ENCODE data around the gene LCN2.
A peak's percentile ranks its signal among the peaks of the same experiment; 100 is the strongest.
"Not testable (repeated sequence)": the region's sequence is repeated elsewhere in the genome, so short reads cannot be mapped to it uniquely, and the experiment has no call there.

Gene LCN2

DNA sequence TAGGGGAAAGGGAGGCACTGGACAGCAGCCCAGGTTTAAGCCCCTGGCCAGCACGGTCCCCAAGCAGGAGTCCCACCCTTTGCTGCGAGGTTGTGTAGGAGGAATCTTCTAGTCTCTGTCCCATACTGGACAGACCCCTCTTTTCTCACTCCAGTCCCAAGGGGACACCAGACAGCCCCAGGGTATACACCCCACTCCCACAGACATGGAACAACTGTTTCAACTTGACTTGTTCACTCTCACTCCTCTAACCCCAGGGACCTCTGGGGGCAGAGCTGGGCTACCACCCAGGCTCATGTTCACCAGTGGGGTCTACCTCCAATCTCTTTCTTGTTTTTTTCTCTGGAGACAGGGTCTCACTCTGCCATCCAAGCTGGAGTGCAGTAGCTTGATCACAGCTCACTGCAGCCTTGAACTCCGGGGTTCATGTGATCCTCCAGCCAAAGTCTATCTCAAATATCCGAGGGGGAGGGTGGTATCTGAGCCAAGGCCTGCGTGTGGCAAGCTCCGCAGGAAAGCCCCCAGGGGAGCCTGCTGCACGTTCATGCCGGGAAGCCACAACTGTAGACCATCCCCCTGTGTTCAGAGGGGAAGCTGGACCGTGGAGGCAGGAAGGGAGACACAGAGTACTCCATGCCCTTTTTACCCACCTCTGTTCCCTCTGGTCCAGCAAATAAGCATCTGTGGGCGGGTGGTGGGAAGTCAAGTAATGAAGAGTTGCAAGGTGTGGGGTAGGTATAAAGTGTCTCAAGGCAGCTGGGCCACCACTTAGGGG lies 23.5 kb upstream of the LCN2 start:
- no peak for TF ChIP-seq FOXM1 (IDR thresholded peaks at IDR 0.05; ENCODE audit: borderline replicate concordance)
- TF ChIP-seq BHLHE40 (IDR thresholded peaks at IDR 0.05; ENCODE audit: borderline replicate concordance): no peak
- no peak for TF ChIP-seq ELF4 (IDR thresholded peaks at IDR 0.05)
- TF ChIP-seq HDGF (IDR thresholded peaks at IDR 0.05; ENCODE audit: borderline replicate concordance): no peak
- no peak for TF ChIP-seq ARNT (IDR thresholded peaks at IDR 0.05)
- TF ChIP-seq LEF1 (IDR thresholded peaks at IDR 0.05; ENCODE audit: borderline replicate concordance): no peak
- TF ChIP-seq PKNOX1 (IDR thresholded peaks at IDR 0.05): no peak
- TF ChIP-seq NFRKB (IDR thresholded peaks at IDR 0.05): no peak
- no peak for TF ChIP-seq FOXA1 (IDR thresholded peaks at IDR 0.05)
- no peak for TF ChIP-seq CTBP1 (IDR thresholded peaks at IDR 0.05; ENCODE audit: borderline replicate concordance)
- TF ChIP-seq ZNF384 (IDR thresholded peaks at IDR 0.05): no peak
- TF ChIP-seq SP1 (IDR thresholded peaks at IDR 0.05): no peak
- POLR2A ChIA-PET: interaction anchor here (0.7 to 2.2 kb wide), 3 partner anchors 34 to 65 kb away, joined by 3 to 10 read pairs (median 3); partner anchors contain the start of gene NAIF1
- CTCF ChIA-PET: interaction anchor here (1.0 to 1.7 kb wide), 9 partner anchors 7 to 129 kb away, joined by 3 to 11 read pairs (median 3); no protein-coding TSS in a partner anchor
- no peak for DNase-seq (ENCODE audit: extremely low spot score)

GRCh38 chr9:128127568-128127989 lies 21.7 kb upstream of the LCN2 start, which contains the start of gene PTGES2:
PTGES2 (minus strand) TSS chr9:128127729; CDS start chr9:128127717, 12 bp downstream.
- CTCF ChIA-PET: no interaction called here
- peak; percentile 75 for DNase-seq (ENCODE audit: extremely low spot score)
- POLR2A ChIA-PET: interaction anchor here (0.7 kb wide), 1 partner anchor 60 kb away, joined by 3 read pairs; the partner anchor contains the start of gene NAIF1
- TF ChIP-seq FOXM1 (IDR thresholded peaks at IDR 0.05; ENCODE audit: borderline replicate concordance): peak; percentile 39; the same call in 1 of the 2 replicates
- no peak for TF ChIP-seq ELF4 (IDR thresholded peaks at IDR 0.05)
- TF ChIP-seq ZNF384 (IDR thresholded peaks at IDR 0.05): no peak
- peak; percentile 99 for TF ChIP-seq ARNT (IDR thresholded peaks at IDR 0.05)

- ChIA-PET POLR2A (interaction anchor here (0.6 to 1.3 kb wide), 3 partner anchors 31 to 213 kb away, joined by 3 read pairs; partner anchors contain the start of gene NAIF1), CTCF (interaction anchor here (1.4 kb wide), 1 partner anchor 11 kb away, joined by 6 read pairs; no protein-coding TSS in a partner anchor)
- DNase-seq (ENCODE audit: extremely low spot score): peak; percentile 90
- TF ChIP-seq ARNT (IDR thresholded peaks at IDR 0.05) (no peak), NFRKB (IDR thresholded peaks at IDR 0.05) (no peak), SP1 (IDR thresholded peaks at IDR 0.05) (no peak), TARDBP (IDR thresholded peaks at IDR 0.05) (no peak), FOXM1 (IDR thresholded peaks at IDR 0.05; ENCODE audit: borderline replicate concordance) (0 out of 2 replicates have a peak, but pooled peaks have one; percentile 9), FOXK2 (IDR thresholded peaks at IDR 0.05) (no peak), CTBP1 (IDR thresholded peaks at IDR 0.05; ENCODE audit: borderline replicate concordance) (no peak), LEF1 (IDR thresholded peaks at IDR 0.05; ENCODE audit: borderline replicate concordance) (no peak), ZNF384 (IDR thresholded peaks at IDR 0.05) (no peak), FOXA1 (IDR thresholded peaks at IDR 0.05) (no peak), SUZ12 (IDR thresholded peaks at IDR 0.05) (no peak), PKNOX1 (IDR thresholded peaks at IDR 0.05) (no peak), ELF4 (IDR thresholded peaks at IDR 0.05) (no peak), BHLHE40 (IDR thresholded peaks at IDR 0.05; ENCODE audit: borderline replicate concordance) (no peak), L3MBTL2 (conservative IDR thresholded peaks at IDR 0.05) (peak; percentile 95), HDGF (IDR thresholded peaks at IDR 0.05; ENCODE audit: borderline replicate concordance) (no peak)
These were observed 21.0 kb upstream of the LCN2 start for GRCh38 chr9:128127990-128128835.

GRCh38 chr9:128128836-128129590 lies 20.2 kb upstream of the LCN2 start:
- ChIA-PET CTCF (interaction anchor here (1.4 kb wide), 1 partner anchor 11 kb away, joined by 6 read pairs; no protein-coding TSS in a partner anchor), POLR2A (interaction anchor here (1.3 kb wide), 1 partner anchor 212 kb away, joined by 3 read pairs; no protein-coding TSS in a partner anchor)
- TF ChIP-seq ELF4 (IDR thresholded peaks at IDR 0.05) (no peak), BHLHE40 (IDR thresholded peaks at IDR 0.05; ENCODE audit: borderline replicate concordance) (no peak), FOXA1 (IDR thresholded peaks at IDR 0.05) (no peak), SP1 (IDR thresholded peaks at IDR 0.05) (no peak), SUZ12 (IDR thresholded peaks at IDR 0.05) (no peak), HDGF (IDR thresholded peaks at IDR 0.05; ENCODE audit: borderline replicate concordance) (no peak), FOXM1 (IDR thresholded peaks at IDR 0.05; ENCODE audit: borderline replicate concordance) (no peak), ZNF384 (IDR thresholded peaks at IDR 0.05) (no peak), TARDBP (IDR thresholded peaks at IDR 0.05) (no peak), NFRKB (IDR thresholded peaks at IDR 0.05) (no peak), FOXK2 (IDR thresholded peaks at IDR 0.05) (no peak), ARNT (IDR thresholded peaks at IDR 0.05) (no peak), CTBP1 (IDR thresholded peaks at IDR 0.05; ENCODE audit: borderline replicate concordance) (no peak), L3MBTL2 (conservative IDR thresholded peaks at IDR 0.05) (no peak), LEF1 (IDR thresholded peaks at IDR 0.05; ENCODE audit: borderline replicate concordance) (no peak), PKNOX1 (IDR thresholded peaks at IDR 0.05) (no peak)
- no peak for DNase-seq (ENCODE audit: extremely low spot score)

DNA sequence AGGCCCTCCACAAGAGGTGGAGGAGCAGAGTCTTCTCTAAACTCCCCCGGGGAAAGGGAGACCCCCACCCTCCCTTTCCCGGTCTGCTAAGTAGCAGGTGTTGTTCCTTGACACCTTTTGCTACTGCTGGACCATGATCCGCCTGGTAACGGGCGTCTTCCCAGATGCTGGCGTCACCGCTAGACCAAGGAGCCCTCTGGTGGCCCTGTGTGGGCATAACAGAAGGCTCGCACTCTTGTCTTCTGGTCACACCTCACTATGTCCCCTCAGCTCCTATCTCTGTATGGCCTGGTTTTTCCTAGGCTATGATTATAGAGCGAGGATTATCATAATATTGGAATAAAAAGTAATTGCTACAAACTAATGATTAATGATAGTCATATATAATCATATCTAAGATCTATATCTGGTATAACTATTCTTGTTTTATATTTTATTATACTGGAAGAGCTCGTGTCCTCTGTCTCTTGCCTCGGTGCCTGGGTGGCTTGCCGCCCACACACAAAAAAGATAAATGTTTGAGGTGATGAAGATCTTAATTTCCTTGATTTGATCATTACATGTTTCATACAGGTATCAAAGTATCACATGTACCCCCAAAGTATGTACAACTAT lies 19.2 kb upstream of the LCN2 start:
- POLR2A ChIA-PET; DNase-seq (ENCODE audit: extremely low spot score); CTCF ChIA-PET: not testable (repeated sequence)

DNA sequence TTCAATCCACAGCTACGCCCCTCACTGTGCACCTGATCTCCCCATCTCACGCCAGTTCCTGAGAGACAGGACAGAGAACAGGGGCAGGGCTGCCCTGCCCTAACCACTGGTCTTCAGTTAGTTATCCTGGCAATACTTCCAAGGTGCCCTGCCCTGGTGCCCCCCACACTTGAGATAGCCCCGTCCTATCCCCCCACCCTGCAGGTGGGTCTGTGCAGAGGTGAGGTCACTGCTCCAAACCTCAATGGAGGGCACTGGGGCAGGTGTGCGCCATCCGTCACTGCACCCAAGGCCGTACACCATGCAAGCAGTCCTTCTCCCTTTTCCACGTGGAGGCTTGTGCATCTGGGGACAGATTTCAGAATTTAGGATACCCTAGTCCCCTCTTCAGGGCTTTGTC lies 18.6 kb upstream of the LCN2 start:
- CTCF ChIA-PET; DNase-seq (ENCODE audit: extremely low spot score); POLR2A ChIA-PET: not testable (repeated sequence)

DNA sequence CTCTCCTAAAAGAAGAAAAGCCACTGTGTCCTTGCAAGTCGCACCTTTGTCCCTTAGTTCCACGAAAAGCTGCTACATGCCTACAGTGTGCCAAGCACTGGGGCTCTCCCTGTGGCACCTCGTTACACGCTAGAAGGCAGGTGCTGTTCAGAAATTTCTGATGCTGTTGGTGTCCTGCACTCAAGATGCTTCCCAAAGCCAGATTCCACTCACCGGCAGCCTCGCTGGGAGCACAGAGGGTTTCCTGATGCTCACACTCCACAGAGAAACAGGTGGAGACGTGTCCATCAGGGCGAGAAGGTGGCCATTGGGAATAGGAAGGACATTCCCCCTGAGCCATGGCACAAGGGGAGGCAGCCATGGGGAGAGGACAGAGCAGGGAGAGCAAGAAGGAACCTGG lies 17.9 kb upstream of the LCN2 start:
- CTCF ChIA-PET; DNase-seq (ENCODE audit: extremely low spot score); POLR2A ChIA-PET: not testable (repeated sequence)

DNA sequence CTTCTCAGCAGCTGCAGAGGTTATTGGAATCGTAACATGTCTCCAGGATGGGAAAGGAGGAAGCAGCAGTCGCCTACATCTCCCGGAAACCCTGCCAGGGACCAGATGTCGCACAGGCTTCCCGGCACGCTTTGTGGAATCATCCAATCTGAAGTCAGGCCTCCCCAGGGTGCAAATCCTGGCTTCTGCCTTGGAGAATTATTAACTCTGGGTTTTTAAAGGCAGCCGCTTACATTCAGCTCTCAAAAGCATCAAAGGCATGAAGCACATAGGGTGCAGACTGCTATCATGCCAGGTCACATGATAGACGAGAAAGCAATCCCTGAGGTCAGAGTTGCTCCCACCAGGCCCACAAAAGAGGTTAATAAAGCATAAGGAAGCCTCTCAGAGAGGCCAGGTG lies 17.1 kb upstream of the LCN2 start:
- CTCF ChIA-PET; DNase-seq (ENCODE audit: extremely low spot score): not testable (repeated sequence)

DNA sequence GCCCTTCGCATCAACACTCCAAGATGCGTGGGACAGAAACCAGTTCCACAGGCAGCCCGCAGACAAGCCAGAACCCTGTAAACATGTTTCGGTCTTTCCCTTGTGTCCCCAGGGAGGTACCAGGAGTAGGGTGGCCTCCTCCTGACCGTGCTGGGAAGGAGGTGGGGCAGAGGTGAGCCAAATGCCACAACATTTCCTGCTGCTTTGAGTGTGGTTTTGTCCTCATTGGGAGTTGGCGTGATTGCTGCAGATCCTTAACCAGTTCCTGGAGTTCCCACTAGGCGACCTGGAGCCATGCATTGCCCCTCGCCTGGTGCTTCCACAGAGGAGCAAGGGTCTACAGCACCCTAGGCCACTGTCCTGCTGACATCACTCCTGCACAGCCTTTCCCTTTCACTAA lies 13.7 kb upstream of the LCN2 start:
- CTCF ChIA-PET; DNase-seq (ENCODE audit: extremely low spot score); POLR2A ChIA-PET: not testable (repeated sequence)

More for the DNA sequence above, 17.1 kb upstream of the LCN2 start:
- POLR2A ChIA-PET: not testable (repeated sequence)

Measured in HEK293T (cell line).